Ovary (tissue), 3 donors: ENCODE data around the gene ALDH3A2.
"Not testable (repeated sequence)": the region's sequence is repeated elsewhere in the genome, so short reads cannot be mapped to it uniquely, and the experiment has no call there.

Experiments used
- EP300 ChIP-seq: sonication (generic); formaldehyde crosslinking; IDR thresholded peaks from one replicate; pipeline ENCODE4 v1.6.1; 2017; ENCODE audit warnings: antibody characterized with exemption
- POLR2A ChIP-seq: fragments of 450-650 bp; IDR thresholded peaks from one replicate; pipeline ENCODE4 v1.6.1; 2017; ENCODE audit warnings: antibody characterized with exemption, mild to moderate bottlenecking, moderate library complexity
- TF ChIP-seq, protein P1 (sequence below), 3 donors: fragments of 450-650 bp in 2 of 3; fragments of 200-600 bp in 1 of 3; IDR thresholded peaks; one replicate each; pipeline versions ENCODE4 v1.5.1 to v1.8.0; 2016 to 2022; ENCODE audit warnings: antibody characterized with exemption in 3 of 3, mild to moderate bottlenecking in 1 of 3
- donor health status: DM: no; HTN: no; CAD: no.

DNA sequence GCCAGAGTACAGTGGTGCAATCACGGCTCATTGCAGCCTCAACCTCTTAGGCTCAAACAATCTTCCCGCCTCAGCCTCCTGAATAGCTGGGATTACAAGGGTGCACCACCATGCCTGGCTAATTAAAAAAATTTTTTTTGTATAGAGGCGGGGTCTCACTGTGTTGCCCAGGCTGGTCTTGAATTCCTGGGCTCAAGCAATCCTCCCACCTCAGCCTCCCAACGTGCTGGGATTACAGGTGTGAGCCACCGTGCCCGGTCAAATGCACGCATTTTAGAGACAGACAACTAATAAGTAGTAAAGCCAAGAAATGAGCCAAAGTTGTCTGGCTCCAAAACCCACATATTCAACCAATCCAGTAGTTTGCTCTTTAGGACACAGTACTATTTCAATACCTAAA lies 21.1 kb downstream of the ALDH3A2 start:
- TF ChIP-seq, protein P1, sequence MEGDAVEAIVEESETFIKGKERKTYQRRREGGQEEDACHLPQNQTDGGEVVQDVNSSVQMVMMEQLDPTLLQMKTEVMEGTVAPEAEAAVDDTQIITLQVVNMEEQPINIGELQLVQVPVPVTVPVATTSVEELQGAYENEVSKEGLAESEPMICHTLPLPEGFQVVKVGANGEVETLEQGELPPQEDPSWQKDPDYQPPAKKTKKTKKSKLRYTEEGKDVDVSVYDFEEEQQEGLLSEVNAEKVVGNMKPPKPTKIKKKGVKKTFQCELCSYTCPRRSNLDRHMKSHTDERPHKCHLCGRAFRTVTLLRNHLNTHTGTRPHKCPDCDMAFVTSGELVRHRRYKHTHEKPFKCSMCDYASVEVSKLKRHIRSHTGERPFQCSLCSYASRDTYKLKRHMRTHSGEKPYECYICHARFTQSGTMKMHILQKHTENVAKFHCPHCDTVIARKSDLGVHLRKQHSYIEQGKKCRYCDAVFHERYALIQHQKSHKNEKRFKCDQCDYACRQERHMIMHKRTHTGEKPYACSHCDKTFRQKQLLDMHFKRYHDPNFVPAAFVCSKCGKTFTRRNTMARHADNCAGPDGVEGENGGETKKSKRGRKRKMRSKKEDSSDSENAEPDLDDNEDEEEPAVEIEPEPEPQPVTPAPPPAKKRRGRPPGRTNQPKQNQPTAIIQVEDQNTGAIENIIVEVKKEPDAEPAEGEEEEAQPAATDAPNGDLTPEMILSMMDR (IDR thresholded peaks at IDR 0.05), result not testable (repeated sequence)
- TF ChIP-seq POLR2A, EP300: not testable (repeated sequence)
